Right forelimb (tissue), 1 donor: ENCODE measurements around the gene DHH.

Experiments
- DNase-seq: peaks from one replicate; pipeline ENCODE4 v3.0.0-alpha.2; 2018

Gene DHH

GRCh38 chr12:49048953-49049352 is 45.6 kb downstream of the DHH start:
- DNase-seq, result no peak

GRCh38 chr12:49046129-49046895 is 48.3 kb downstream of the DHH start:
- no peak for DNase-seq

GRCh38 chr12:49044660-49045059 is 49.9 kb downstream of the DHH start:
- no peak for DNase-seq

- DNase-seq, result no peak
Measured at GRCh38 chr12:49043856-49044258, 50.7 kb downstream of the DHH start.

- DNase-seq, result no peak
Measured at GRCh38 chr12:49043241-49043640, 51.4 kb downstream of the DHH start.

- no peak for DNase-seq
Measured at GRCh38 chr12:49041881-49042484, 52.6 kb downstream of the DHH start.

GRCh38 chr12:49041036-49041880 is 53.3 kb downstream of the DHH start:
- no peak for DNase-seq

- no peak for DNase-seq
Measured at GRCh38 chr12:49040364-49040855, 54.2 kb downstream of the DHH start.

GRCh38 chr12:49039421-49040363 is 54.9 kb downstream of the DHH start:
- no peak for DNase-seq

GRCh38 chr12:49038291-49038955 is 56.2 kb downstream of the DHH start:
- DNase-seq, result no peak

- no peak for DNase-seq
Measured at GRCh38 chr12:49037947-49038237, 56.7 kb downstream of the DHH start.

GRCh38 chr12:49037111-49037946 is 57.3 kb downstream of the DHH start:
- DNase-seq, result no peak
